ENCODE data around the gene EPHX1. TPM values are rescaled to one million over a fixed set of nuclear protein-coding genes. Genes with fewer than 3 reads are reported as not detected.

EPHX1 gene
- polyA plus RNA-seq, 4 donors, result 7.6 to 39.1 (median 16.7) TPM

- Histone ChIP-seq H3K4me1 (ENCODE audit: control insufficient read depth in 3 of 3, insufficient read depth in 2 of 3, low read depth in 1 of 3, low read length in 2 of 3) (peaks cover 0 to 24% (median 4%) of the 10 kb centered on the region in 3 donors), H3K36me3 (ENCODE audit: control insufficient read depth in 3 of 3, insufficient read depth in 2 of 3, low read depth in 1 of 3, low read length in 3 of 3) (peaks cover 0 to 81% (median 0%) of the 10 kb centered on the region in 3 donors), H3K27me3 (ENCODE audit: control insufficient read depth in 3 of 3, insufficient read depth in 3 of 3, low read length in 3 of 3) (no peaks in the 10 kb centered on the region), H3K27ac (ENCODE audit: low read depth in 1 of 3, low read length in 2 of 3) (no peak overlapping the region), H3K9me3 (ENCODE audit: control insufficient read depth in 2 of 2, insufficient read depth in 1 of 2, low read depth in 1 of 2, low read length in 1 of 2) (no peaks in the 10 kb centered on the region), H3K4me3 (ENCODE audit: low read depth in 1 of 3, low read length in 3 of 3) (no peak overlapping the region)
- 84 to 88% (median 87%) methylated on average over 14 of the region's 14 CpGs for WGBS, 3 donors
- no peak for FAIRE-seq
- no peak for DNase-seq
Measured at GRCh38 chr1:225845097-225845496, 35.2 kb downstream of the EPHX1 start.

DNA sequence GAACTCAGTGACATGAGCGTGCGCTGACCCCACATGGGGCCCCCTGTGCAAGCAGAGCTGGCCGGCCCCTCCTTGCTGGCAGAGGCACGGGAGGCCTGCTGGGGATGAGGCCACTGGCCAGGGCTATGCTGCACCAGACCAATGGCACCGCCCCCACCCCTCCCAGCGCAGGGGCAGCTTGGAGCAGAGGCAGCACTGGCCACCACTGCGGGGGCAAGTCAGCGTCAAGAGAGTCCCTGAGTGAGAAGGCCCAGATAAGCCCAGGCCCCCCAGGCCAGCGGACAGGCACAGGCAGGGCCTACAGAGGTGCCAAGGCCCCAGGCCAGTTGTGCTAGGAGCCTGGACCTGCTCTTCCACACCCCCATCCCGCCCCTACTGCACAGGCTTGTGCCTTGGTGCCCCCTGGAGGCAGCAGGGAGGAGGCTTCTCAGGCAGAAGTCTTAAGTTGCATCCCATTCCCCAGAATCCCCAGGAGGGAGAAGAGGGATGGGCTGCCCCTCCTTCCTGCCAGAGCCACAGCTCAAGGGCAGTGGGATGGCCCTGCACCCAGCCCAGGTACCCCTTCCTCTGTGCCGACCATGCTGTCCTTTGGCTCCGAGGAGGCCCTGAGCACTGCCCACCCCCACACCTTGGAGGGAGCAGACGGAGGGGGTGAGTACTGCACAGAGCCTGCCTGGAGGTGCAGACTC lies 35.8 kb downstream of the EPHX1 start:
- FAIRE-seq, result no peak
- Histone ChIP-seq H3K4me3 (ENCODE audit: low read depth in 1 of 3, low read length in 3 of 3) (no peak overlapping the region), H3K27ac (ENCODE audit: low read depth in 1 of 3, low read length in 2 of 3) (no peak overlapping the region), H3K27me3 (ENCODE audit: control insufficient read depth in 3 of 3, insufficient read depth in 3 of 3, low read length in 3 of 3) (no peaks in the 10 kb centered on the region), H3K9me3 (ENCODE audit: control insufficient read depth in 2 of 2, insufficient read depth in 1 of 2, low read depth in 1 of 2, low read length in 1 of 2) (peaks cover 0 to under 1% of the 10 kb centered on the region in 2 donors), H3K4me1 (ENCODE audit: control insufficient read depth in 3 of 3, insufficient read depth in 2 of 3, low read depth in 1 of 3, low read length in 2 of 3) (peaks cover 0 to 24% (median 4%) of the 10 kb centered on the region in 3 donors), H3K36me3 (ENCODE audit: control insufficient read depth in 3 of 3, insufficient read depth in 2 of 3, low read depth in 1 of 3, low read length in 3 of 3) (peaks cover 0 to 84% (median 0%) of the 10 kb centered on the region in 3 donors)
- WGBS, 3 donors, result 67 to 74% (median 71%) methylated on average over 11 to 13 of the region's 13 CpGs
- peak; percentile 70 to 76 for DNase-seq

GRCh38 chr1:225846331-225847310 lies 36.7 kb downstream of the EPHX1 start:
- peaks cover 0 to 92% (median 0%) of the 10 kb centered on the region in 3 donors for H3K36me3 ChIP-seq (ENCODE audit: control insufficient read depth in 3 of 3, insufficient read depth in 2 of 3, low read depth in 1 of 3, low read length in 3 of 3)
- H3K27me3 ChIP-seq (ENCODE audit: control insufficient read depth in 3 of 3, insufficient read depth in 3 of 3, low read length in 3 of 3), result no peaks in the 10 kb centered on the region
- H3K27ac ChIP-seq (ENCODE audit: low read depth in 1 of 3, low read length in 2 of 3), result peak overlapping the region in 1 of 3 donors; percentile 25
- WGBS, 3 donors, result 81 to 90% (median 81%) methylated on average over 20 of the region's 20 CpGs
- H3K9me3 ChIP-seq (ENCODE audit: control insufficient read depth in 2 of 2, insufficient read depth in 1 of 2, low read depth in 1 of 2, low read length in 1 of 2), result peaks cover 0 to 5% of the 10 kb centered on the region in 2 donors
- DNase-seq (no peak), FAIRE-seq (no peak)
- H3K4me3 ChIP-seq (ENCODE audit: low read depth in 1 of 3, low read length in 3 of 3), result no peak overlapping the region
- H3K4me1 ChIP-seq (ENCODE audit: control insufficient read depth in 3 of 3, insufficient read depth in 2 of 3, low read depth in 1 of 3, low read length in 2 of 3), result peaks cover 0 to 24% (median 4%) of the 10 kb centered on the region in 3 donors

GRCh38 chr1:225847610-225848009 lies 37.7 kb downstream of the EPHX1 start:
- FAIRE-seq (no peak), DNase-seq (peak; percentile 79 to 97)
- WGBS, 3 donors, result 16 to 53% (median 26%) methylated on average over 4 of the region's 4 CpGs
- Histone ChIP-seq H3K9me3 (ENCODE audit: control insufficient read depth in 2 of 2, insufficient read depth in 1 of 2, low read depth in 1 of 2, low read length in 1 of 2) (peaks cover 0 to 5% of the 10 kb centered on the region in 2 donors), H3K27me3 (ENCODE audit: control insufficient read depth in 3 of 3, insufficient read depth in 3 of 3, low read length in 3 of 3) (no peaks in the 10 kb centered on the region), H3K27ac (ENCODE audit: low read depth in 1 of 3, low read length in 2 of 3) (peak overlapping the region in 2 of 3 donors; percentile 25 to 63), H3K36me3 (ENCODE audit: control insufficient read depth in 3 of 3, insufficient read depth in 2 of 3, low read depth in 1 of 3, low read length in 3 of 3) (peaks cover 0 to 93% (median 2%) of the 10 kb centered on the region in 3 donors), H3K4me3 (ENCODE audit: low read depth in 1 of 3, low read length in 3 of 3) (no peak overlapping the region), H3K4me1 (ENCODE audit: control insufficient read depth in 3 of 3, insufficient read depth in 2 of 3, low read depth in 1 of 3, low read length in 2 of 3) (peaks cover 0 to 24% (median 4%) of the 10 kb centered on the region in 3 donors)

DNA sequence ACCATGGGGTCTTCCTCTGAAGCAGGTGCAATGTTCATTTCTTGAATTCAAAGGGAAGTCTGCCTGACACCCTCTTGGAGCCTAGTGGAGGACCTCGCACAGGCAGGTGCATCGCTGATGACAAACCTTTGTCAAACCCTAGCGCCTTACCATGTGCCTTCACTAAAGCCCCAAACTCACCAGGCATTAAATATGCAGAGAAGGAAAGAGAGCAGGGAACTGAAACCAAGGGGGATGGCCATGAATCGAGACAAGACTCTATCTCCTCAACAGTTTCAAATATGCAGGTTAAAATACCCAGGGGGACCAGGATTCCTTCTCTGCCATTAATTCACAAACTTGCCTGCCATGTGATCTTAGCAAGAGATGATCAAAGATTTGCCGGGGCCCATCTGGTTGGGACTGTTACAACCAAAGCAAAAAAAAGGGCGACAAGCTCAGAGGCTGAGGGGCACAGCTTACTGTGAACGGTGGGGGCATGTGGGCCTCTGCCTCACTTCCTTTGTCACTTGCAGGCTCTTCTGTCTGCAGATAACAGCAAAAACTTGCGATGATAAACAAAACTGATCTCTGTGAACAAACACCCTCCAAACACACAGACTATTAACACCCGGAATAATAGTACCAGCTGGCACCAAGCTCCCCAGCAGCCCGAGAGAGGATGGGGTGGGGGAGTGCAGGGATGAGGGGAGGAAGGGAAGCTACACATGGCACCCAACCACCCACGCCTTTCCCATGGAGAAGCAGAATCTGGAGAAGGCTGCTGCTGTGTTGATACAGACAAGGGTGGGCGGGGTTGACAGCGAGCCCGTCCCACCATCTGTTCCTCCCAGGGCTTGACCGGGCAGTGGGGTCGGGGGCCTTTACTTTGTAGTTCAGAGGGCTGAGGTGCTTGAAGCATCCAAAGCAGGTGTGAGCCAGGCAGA lies 38.4 kb downstream of the EPHX1 start:
- Histone ChIP-seq H3K4me3 (ENCODE audit: low read depth in 1 of 3, low read length in 3 of 3) (no peak overlapping the region), H3K9me3 (ENCODE audit: control insufficient read depth in 2 of 2, insufficient read depth in 1 of 2, low read depth in 1 of 2, low read length in 1 of 2) (peaks cover 0 to 5% of the 10 kb centered on the region in 2 donors), H3K4me1 (ENCODE audit: control insufficient read depth in 3 of 3, insufficient read depth in 2 of 3, low read depth in 1 of 3, low read length in 2 of 3) (peaks cover 0 to 24% (median 4%) of the 10 kb centered on the region in 3 donors), H3K36me3 (ENCODE audit: control insufficient read depth in 3 of 3, insufficient read depth in 2 of 3, low read depth in 1 of 3, low read length in 3 of 3) (peaks cover 0 to 94% (median 2%) of the 10 kb centered on the region in 3 donors), H3K27ac (ENCODE audit: low read depth in 1 of 3, low read length in 2 of 3) (peak overlapping the region in 2 of 3 donors; percentile 25 to 63), H3K27me3 (ENCODE audit: control insufficient read depth in 3 of 3, insufficient read depth in 3 of 3, low read length in 3 of 3) (no peaks in the 10 kb centered on the region)
- FAIRE-seq (no peak), DNase-seq (no peak)
- 31 to 39% (median 36%) methylated on average over 16 of the region's 16 CpGs for WGBS, 3 donors

- H3K27me3 ChIP-seq (ENCODE audit: control insufficient read depth in 3 of 3, insufficient read depth in 3 of 3, low read length in 3 of 3), result no peaks in the 10 kb centered on the region
- WGBS, 3 donors, result 54 to 76% (median 61%) methylated on average over 6 to 7 of the region's 7 CpGs
- no peak overlapping the region for H3K4me3 ChIP-seq (ENCODE audit: low read depth in 1 of 3, low read length in 3 of 3)
- peaks cover 0 to 5% of the 10 kb centered on the region in 2 donors for H3K9me3 ChIP-seq (ENCODE audit: control insufficient read depth in 2 of 2, insufficient read depth in 1 of 2, low read depth in 1 of 2, low read length in 1 of 2)
- FAIRE-seq (no peak), DNase-seq (no peak)
- H3K4me1 ChIP-seq (ENCODE audit: control insufficient read depth in 3 of 3, insufficient read depth in 2 of 3, low read depth in 1 of 3, low read length in 2 of 3), result peaks cover 0 to 24% (median 4%) of the 10 kb centered on the region in 3 donors
- H3K27ac ChIP-seq (ENCODE audit: low read depth in 1 of 3, low read length in 2 of 3), result no peak overlapping the region
- peaks cover 0 to 93% (median 2%) of the 10 kb centered on the region in 3 donors for H3K36me3 ChIP-seq (ENCODE audit: control insufficient read depth in 3 of 3, insufficient read depth in 2 of 3, low read depth in 1 of 3, low read length in 3 of 3)
Measured at GRCh38 chr1:225849925-225850324, 40.0 kb downstream of the EPHX1 start.

- H3K4me3 ChIP-seq (ENCODE audit: low read depth in 1 of 3, low read length in 3 of 3), result no peak overlapping the region
- H3K36me3 ChIP-seq (ENCODE audit: control insufficient read depth in 3 of 3, insufficient read depth in 2 of 3, low read depth in 1 of 3, low read length in 3 of 3), result peaks cover 0 to 91% (median 2%) of the 10 kb centered on the region in 3 donors
- DNase-seq (no peak), FAIRE-seq (no peak)
- no peaks in the 10 kb centered on the region for H3K27me3 ChIP-seq (ENCODE audit: control insufficient read depth in 3 of 3, insufficient read depth in 3 of 3, low read length in 3 of 3)
- 78 to 90% (median 88%) methylated on average over 7 of the region's 7 CpGs for WGBS, 3 donors
- no peak overlapping the region for H3K27ac ChIP-seq (ENCODE audit: low read depth in 1 of 3, low read length in 2 of 3)
- H3K4me1 ChIP-seq (ENCODE audit: control insufficient read depth in 3 of 3, insufficient read depth in 2 of 3, low read depth in 1 of 3, low read length in 2 of 3), result peaks cover 0 to 25% (median 4%) of the 10 kb centered on the region in 3 donors
- H3K9me3 ChIP-seq (ENCODE audit: control insufficient read depth in 2 of 2, insufficient read depth in 1 of 2, low read depth in 1 of 2, low read length in 1 of 2), result peaks cover 0 to 5% of the 10 kb centered on the region in 2 donors
Measured at GRCh38 chr1:225850370-225850769, 40.4 kb downstream of the EPHX1 start.
